VCaP (cell line): ENCODE results near the gene AJAP1.

ENCODE experiments used
- H3K27ac ChIP-seq: fragments of 450-650 bp; 2 replicates; pipeline ENCODE4 v1.5.1; 2017
- TF ChIP-seq, protein P1 (sequence below): fragments of 450-650 bp; conservative IDR thresholded peaks from 2 replicates; pipeline ENCODE4 v1.5.1; 2017; ENCODE audit warnings: mild to moderate bottlenecking, moderate library complexity

The AJAP1 gene

DNA sequence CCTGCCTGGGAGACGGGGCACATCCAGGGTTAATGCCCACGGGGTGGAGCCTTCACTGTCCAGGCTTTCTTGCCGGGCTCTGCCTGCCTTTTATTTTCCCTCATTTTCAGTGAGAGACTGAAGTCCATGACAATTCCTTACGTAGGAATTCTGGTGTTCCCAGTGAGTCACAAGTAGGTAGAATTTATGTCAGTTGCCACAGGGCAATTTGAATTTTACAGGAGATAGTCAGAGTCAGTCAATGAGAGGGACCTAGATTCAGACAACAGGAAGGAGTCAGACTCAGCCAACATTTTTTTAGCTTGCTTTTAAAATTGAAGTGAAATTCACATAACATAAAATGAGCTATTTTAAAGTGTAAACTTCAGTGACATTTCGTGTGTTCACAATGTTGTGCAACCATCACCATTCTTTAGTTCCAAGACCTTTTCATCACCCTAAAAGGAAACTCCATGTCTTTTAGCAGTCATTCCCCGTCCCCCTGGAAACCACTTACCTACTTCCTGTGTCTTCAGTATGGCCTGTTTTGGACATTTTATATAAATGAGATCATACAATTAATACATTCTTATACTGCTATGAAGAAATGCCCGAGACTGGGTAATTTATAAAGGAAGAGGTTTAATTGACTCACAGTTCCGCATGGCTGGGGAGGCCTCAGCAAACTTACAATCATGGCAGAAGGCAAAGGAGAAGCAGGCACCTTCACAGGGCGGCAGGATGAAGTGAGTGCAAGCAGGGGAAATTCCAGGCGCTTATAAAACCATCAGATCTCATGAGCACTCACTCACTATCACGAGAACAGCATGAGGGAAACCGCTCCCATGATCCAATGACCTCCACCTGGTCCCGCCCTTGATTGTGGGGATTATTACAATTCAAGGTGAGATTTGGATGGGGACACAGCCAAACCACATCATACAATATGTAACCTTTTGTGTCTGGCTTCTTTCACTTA is 14.6 kb downstream of the AJAP1 start:
- H3K27ac ChIP-seq = no peak overlapping the region
- TF ChIP-seq, protein P1, sequence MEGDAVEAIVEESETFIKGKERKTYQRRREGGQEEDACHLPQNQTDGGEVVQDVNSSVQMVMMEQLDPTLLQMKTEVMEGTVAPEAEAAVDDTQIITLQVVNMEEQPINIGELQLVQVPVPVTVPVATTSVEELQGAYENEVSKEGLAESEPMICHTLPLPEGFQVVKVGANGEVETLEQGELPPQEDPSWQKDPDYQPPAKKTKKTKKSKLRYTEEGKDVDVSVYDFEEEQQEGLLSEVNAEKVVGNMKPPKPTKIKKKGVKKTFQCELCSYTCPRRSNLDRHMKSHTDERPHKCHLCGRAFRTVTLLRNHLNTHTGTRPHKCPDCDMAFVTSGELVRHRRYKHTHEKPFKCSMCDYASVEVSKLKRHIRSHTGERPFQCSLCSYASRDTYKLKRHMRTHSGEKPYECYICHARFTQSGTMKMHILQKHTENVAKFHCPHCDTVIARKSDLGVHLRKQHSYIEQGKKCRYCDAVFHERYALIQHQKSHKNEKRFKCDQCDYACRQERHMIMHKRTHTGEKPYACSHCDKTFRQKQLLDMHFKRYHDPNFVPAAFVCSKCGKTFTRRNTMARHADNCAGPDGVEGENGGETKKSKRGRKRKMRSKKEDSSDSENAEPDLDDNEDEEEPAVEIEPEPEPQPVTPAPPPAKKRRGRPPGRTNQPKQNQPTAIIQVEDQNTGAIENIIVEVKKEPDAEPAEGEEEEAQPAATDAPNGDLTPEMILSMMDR = no peak

DNA sequence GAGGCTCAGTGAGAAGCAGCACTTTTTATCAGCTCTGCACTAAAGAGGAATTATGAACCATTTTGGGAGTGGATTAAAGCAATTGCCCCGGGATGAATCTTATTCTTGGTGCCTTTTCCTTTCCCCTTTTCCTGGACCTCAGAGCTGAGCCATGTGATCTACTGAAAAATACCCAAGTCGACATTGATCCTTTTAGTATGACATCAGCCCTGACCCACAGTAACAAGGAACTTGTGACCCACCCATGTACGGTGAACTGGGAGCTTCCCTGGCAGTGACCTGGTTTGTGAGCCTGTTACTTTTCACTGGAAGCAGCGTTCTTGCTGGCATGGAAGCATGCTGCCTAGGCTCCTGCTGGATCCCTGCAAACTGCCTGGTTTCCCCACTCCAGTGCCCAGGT is 15.9 kb downstream of the AJAP1 start:
- TF ChIP-seq, protein P1 = no peak
- H3K27ac ChIP-seq = no peak overlapping the region

- no peak overlapping the region for H3K27ac ChIP-seq
- TF ChIP-seq, protein P1 = no peak
Observed at GRCh38 chr1:4671828-4672227, 17.4 kb downstream of the AJAP1 start.

GRCh38 chr1:4673494-4673893 is 19.1 kb downstream of the AJAP1 start:
- H3K27ac ChIP-seq = no peak overlapping the region
- TF ChIP-seq, protein P1 = no peak

- no peak overlapping the region for H3K27ac ChIP-seq
- TF ChIP-seq, protein P1 = no peak
Observed at GRCh38 chr1:4674117-4674516, 19.7 kb downstream of the AJAP1 start.

DNA sequence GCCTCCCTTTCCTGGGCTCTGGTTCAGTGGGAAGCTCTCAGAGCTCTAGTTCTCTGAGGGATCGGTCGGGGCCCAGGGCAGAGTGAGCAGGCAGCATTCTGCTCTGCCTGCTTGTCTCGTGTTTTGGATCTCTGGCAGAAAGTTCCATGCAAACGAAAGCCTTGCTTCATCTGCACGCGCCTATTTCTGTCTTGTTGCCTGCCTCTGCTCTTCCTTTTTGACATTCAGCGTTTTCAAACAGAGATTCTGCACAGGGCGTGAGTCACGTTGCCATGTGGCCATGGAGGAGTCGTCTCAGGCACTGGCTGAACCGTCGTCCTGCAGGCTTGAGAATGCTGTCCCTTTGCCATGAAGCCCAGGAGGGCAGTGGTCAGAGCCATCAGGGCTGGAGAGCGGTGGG is 20.3 kb downstream of the AJAP1 start:
- H3K27ac ChIP-seq = no peak overlapping the region
- TF ChIP-seq, protein P1 = no peak

- TF ChIP-seq, protein P1 = no peak
- no peak overlapping the region for H3K27ac ChIP-seq
Observed at GRCh38 chr1:4675454-4676186, 21.2 kb downstream of the AJAP1 start.
